Upper lobe of left lung (tissue), 6 donors: Measurements from ENCODE around the gene SUSD3. TPM values are rescaled to one million over a fixed set of nuclear protein-coding genes. Genes with fewer than 3 reads are reported as not detected.

Source experiments
- ATAC-seq, 2 donors: fragments of 200-7000 bp; cut with Tn5 transposase; one replicate each; pipeline ENCODE4 v1.9.1; 2022; ENCODE audit warnings: mild to moderate bottlenecking in 2 of 2, moderate library complexity in 2 of 2; ENCODE audit not compliant: low FRiP score in 2 of 2
- DNase-seq, 2 donors: peaks; one replicate each; pipeline ENCODE4 v3.0.0-alpha.2; 2019 to 2020
- H3K27ac ChIP-seq, 4 donors: fragments of 200-600 bp; sonication (generic); one replicate each; pipeline ENCODE4 v1.5.1; 2016 to 2019
- H3K27me3 ChIP-seq, 4 donors: fragments of 200-600 bp; sonication (generic); one replicate each; pipeline ENCODE4 v1.5.1; 2017 to 2019
- H3K36me3 ChIP-seq, 4 donors: fragments of 200-600 bp; sonication (generic); one replicate each; pipeline ENCODE4 v1.5.1; 2016 to 2019
- H3K4me1 ChIP-seq, 4 donors: fragments of 200-600 bp; sonication (generic); one replicate each; pipeline ENCODE4 v1.5.1; 2018 to 2019
- H3K4me3 ChIP-seq, 4 donors: fragments of 200-600 bp; sonication (generic); one replicate each; pipeline ENCODE4 v1.5.1; 2017 to 2019; ENCODE audit warnings: mild to moderate bottlenecking in 2 of 4, moderate library complexity in 1 of 4
- H3K9me3 ChIP-seq, 4 donors: fragments of 200-600 bp; sonication (generic); one replicate each; pipeline ENCODE4 v1.5.1; 2018 to 2019
- EP300 ChIP-seq, 4 donors: sonication (generic); formaldehyde crosslinking; IDR thresholded peaks; one replicate each; pipeline ENCODE4 v1.5.1; 2017; ENCODE audit warnings: antibody characterized with exemption in 4 of 4, control low read depth in 2 of 4
- POLR2A ChIP-seq, 4 donors: fragments of 450-650 bp; IDR thresholded peaks; one replicate each; pipeline ENCODE4 v1.5.1; 2016 to 2017; ENCODE audit warnings: antibody characterized with exemption in 4 of 4, mild to moderate bottlenecking in 2 of 4
- POLR2AphosphoS5 ChIP-seq, 2 donors: sonication (generic); formaldehyde crosslinking; IDR thresholded peaks; one replicate each; pipeline ENCODE4 v1.5.1; 2017; ENCODE audit warnings: antibody characterized with exemption in 2 of 2
- WGBS, 2 donors: methylation state at CpG; one replicate each; pipeline ENCODE4 v1.1.5; 2017 to 2018; 5-methylcytosine and 5-hydroxymethylcytosine counted together
- total RNA-seq, 6 donors: library from RNA; depleted of rRNA in 4 of 6; stranded (reverse); fragments of >200 nt in 4 of 6; gene quantifications; one replicate each; pipeline versions ENCODE4 v1.1.0 to v1.2.1, GENCODE V29; 2016 to 2021
- TF ChIP-seq, protein P1 (sequence below), 6 experiments: fragments of 450-650 bp in 4 of 6; fragments of 200-600 bp in 2 of 6; sonication (generic) in 2 of 6; IDR thresholded peaks; one replicate each; pipeline ENCODE4 v1.5.1; 2016 to 2019; ENCODE audit warnings: antibody characterized with exemption in 6 of 6
- donor health status: DM: no; HTN: no; CAD: no; lungs with moderate emphysema.
- donor health status: DM: no; HTN: yes; CAD: no; lungs with severe emphysema.

The SUSD3 gene
- total RNA-seq, 6 donors from 2014 or later = 3.9 to 17.8 (median 5.2) TPM

DNA sequence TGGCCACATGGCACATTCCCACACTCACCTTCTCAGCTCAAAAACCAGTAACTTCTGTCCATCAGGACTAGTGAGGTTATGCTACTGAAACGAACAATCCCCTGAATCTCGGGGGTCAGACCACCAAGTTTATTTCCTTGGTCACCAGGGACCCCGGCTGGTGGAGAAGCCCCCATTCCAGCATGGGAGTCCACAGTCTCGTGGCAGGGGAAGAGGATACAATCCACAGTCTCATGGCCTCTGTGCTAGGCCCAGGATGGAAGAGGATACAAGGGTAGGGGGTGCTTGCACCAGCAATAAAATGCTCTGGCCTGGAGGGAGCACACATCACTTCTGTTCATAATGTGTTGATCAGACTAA, 30.1 kb downstream of the SUSD3 start:
- no peak for TF ChIP-seq POLR2AphosphoS5 (IDR thresholded peaks at IDR 0.05)
- TF ChIP-seq POLR2A (IDR thresholded peaks at IDR 0.05) = no peak
- TF ChIP-seq EP300 (IDR thresholded peaks at IDR 0.05) = no peak
- H3K27me3 ChIP-seq = no peaks in the 10 kb centered on the region
- peaks cover 0 to 9% (median 0%) of the 10 kb centered on the region in 4 donors for H3K9me3 ChIP-seq
- WGBS, 2 donors = 91 to 92% methylated on average over 4 of the region's 4 CpGs
- no peaks in the 10 kb centered on the region for H3K36me3 ChIP-seq
- no peak overlapping the region for H3K27ac ChIP-seq
- H3K4me3 ChIP-seq = no peak overlapping the region
- H3K4me1 ChIP-seq = peaks cover 5 to 20% (median 16%) of the 10 kb centered on the region in 4 donors
- DNase-seq = no peak
- ATAC-seq = no peak

DNA sequence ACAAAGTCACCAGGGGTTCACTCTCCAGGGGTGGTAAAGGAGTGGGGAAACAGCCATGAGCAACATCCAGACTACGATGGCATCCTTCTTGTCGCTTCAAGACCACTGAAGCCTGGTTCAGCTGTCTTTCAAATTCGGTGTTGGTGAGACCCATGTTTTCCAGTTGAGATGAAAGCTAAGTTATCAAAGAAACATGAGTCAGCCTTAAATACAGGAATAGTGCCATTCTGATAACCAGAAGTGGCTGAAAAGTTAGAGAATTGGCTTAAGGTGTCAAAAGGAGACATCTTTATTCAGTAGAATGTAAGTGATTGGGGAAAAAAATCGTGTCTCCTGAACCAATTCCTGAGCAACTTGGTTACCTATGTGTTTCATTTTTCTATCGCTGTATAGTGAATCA, 30.5 kb downstream of the SUSD3 start:
- no peak for ATAC-seq
- H3K9me3 ChIP-seq = peaks cover 0 to 9% (median 0%) of the 10 kb centered on the region in 4 donors
- no peak for TF ChIP-seq POLR2A (IDR thresholded peaks at IDR 0.05)
- no peak for TF ChIP-seq POLR2AphosphoS5 (IDR thresholded peaks at IDR 0.05)
- TF ChIP-seq, protein P1, sequence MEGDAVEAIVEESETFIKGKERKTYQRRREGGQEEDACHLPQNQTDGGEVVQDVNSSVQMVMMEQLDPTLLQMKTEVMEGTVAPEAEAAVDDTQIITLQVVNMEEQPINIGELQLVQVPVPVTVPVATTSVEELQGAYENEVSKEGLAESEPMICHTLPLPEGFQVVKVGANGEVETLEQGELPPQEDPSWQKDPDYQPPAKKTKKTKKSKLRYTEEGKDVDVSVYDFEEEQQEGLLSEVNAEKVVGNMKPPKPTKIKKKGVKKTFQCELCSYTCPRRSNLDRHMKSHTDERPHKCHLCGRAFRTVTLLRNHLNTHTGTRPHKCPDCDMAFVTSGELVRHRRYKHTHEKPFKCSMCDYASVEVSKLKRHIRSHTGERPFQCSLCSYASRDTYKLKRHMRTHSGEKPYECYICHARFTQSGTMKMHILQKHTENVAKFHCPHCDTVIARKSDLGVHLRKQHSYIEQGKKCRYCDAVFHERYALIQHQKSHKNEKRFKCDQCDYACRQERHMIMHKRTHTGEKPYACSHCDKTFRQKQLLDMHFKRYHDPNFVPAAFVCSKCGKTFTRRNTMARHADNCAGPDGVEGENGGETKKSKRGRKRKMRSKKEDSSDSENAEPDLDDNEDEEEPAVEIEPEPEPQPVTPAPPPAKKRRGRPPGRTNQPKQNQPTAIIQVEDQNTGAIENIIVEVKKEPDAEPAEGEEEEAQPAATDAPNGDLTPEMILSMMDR (IDR thresholded peaks at IDR 0.05) = no peak
- TF ChIP-seq EP300 (IDR thresholded peaks at IDR 0.05) = no peak
- H3K4me3 ChIP-seq = no peak overlapping the region
- WGBS, 2 donors = 90 to 96% methylated on average over 5 of the region's 5 CpGs
- H3K4me1 ChIP-seq = peaks cover 9 to 20% (median 16%) of the 10 kb centered on the region in 4 donors
- no peak overlapping the region for H3K27ac ChIP-seq
- no peaks in the 10 kb centered on the region for H3K27me3 ChIP-seq
- DNase-seq = no peak
- no peaks in the 10 kb centered on the region for H3K36me3 ChIP-seq

DNA sequence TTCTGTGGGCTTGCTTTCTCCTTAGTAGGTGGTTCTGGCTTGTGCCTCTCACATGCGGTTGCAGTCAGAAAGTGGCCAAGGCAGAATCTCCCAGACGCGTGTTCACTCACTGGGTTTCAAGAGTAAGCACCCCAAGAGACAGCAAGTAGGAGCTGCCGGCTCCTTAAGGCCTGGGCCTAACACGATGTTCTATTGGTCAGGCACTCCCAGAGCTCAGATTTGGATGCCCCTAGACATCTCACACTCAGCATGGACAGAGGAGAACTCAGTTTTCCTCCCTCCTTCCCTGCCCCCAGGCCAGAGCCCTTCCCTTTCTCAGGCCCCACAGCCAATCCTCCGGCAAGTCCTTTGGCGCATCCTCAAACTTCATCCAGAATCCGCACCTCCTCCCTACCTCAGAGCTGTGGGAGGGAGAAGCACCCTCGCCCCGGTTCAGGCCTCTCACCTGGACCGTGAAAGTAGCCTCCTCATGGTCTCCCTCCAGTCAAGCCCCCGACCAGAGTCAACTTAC, 31.0 kb downstream of the SUSD3 start:
- Histone ChIP-seq H3K36me3 (no peaks in the 10 kb centered on the region), H3K27ac (no peak overlapping the region), H3K4me3 (no peak overlapping the region), H3K4me1 (peaks cover 13 to 23% (median 20%) of the 10 kb centered on the region in 4 donors), H3K9me3 (peaks cover 0 to 9% (median 0%) of the 10 kb centered on the region in 4 donors), H3K27me3 (no peaks in the 10 kb centered on the region)
- DNase-seq (peak in 1 of 2 donors; percentile 16), ATAC-seq (no peak)
- TF ChIP-seq EP300 (IDR thresholded peaks at IDR 0.05) (no peak), POLR2AphosphoS5 (IDR thresholded peaks at IDR 0.05) (no peak), POLR2A (IDR thresholded peaks at IDR 0.05) (no peak)
- TF ChIP-seq, protein P1 (IDR thresholded peaks at IDR 0.05) = no peak
- WGBS, 2 donors = 91 to 96% methylated on average over 9 to 12 of the region's 12 CpGs

DNA sequence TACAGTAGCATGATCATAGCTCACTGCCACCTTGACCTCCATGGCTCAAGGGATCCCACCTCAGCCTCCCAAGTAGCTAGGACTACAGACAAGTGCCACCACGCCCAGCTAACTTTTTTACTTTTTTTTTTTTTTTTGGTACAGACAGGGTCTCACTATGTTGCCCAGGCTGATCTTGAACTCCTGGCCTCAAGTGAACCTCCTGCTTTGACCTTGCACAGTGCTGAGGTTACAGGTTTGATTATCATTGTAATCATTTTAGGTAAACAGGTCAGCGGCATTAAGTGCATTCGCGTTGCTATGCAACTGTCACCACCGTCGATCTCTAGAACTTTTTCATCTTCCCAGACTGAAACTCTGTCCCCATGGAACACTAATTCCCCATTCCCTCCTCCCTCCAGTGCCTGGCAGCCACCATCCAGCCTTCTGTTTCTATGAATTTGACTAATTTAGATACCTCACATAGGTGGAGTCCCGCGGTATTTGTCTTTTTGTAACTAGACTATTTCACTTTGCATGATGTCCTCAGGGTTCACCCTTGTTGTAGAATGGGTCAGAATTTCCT, 31.7 kb downstream of the SUSD3 start:
- DNase-seq (no peak), ATAC-seq (no peak)
- Histone ChIP-seq H3K4me1 (peaks cover 19 to 30% (median 26%) of the 10 kb centered on the region in 4 donors), H3K36me3 (no peaks in the 10 kb centered on the region), H3K27ac (no peak overlapping the region), H3K4me3 (no peak overlapping the region), H3K27me3 (no peaks in the 10 kb centered on the region), H3K9me3 (peaks cover 0 to 9% (median 0%) of the 10 kb centered on the region in 4 donors)
- no peak for TF ChIP-seq POLR2A (IDR thresholded peaks at IDR 0.05)
- TF ChIP-seq, protein P1 (IDR thresholded peaks at IDR 0.05) = no peak
- no peak for TF ChIP-seq EP300 (IDR thresholded peaks at IDR 0.05)
- no peak for TF ChIP-seq POLR2AphosphoS5 (IDR thresholded peaks at IDR 0.05)
- WGBS, 2 donors = 88 to 93% methylated on average over 8 of the region's 8 CpGs

DNA sequence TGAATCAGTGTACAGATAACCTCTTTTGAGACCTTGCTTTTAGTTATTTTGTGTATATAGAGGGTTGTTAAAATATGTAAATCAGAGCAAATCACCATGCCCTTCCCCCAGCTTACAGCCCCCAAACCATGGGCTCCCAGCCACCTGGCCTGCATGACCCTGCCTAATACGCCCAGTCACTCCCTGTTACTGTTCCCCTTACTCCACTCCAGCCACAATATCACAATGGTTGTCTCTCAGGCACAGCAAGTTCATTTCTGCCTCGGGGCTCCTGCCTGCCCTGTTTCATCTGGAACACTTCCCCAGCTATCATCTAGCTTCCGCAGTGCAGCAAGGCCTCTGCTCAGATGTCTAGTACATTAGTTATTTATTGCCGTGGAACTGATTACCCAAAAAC, 32.6 kb downstream of the SUSD3 start:
- no peaks in the 10 kb centered on the region for H3K36me3 ChIP-seq
- H3K27me3 ChIP-seq = no peaks in the 10 kb centered on the region
- 93 to 96% methylated on average over 4 of the region's 4 CpGs for WGBS, 2 donors
- H3K4me1 ChIP-seq = peaks cover 20 to 29% (median 26%) of the 10 kb centered on the region in 4 donors
- ATAC-seq (no peak), DNase-seq (no peak)
- TF ChIP-seq, protein P1 (IDR thresholded peaks at IDR 0.05) = no peak
- no peak for TF ChIP-seq POLR2AphosphoS5 (IDR thresholded peaks at IDR 0.05)
- no peak for TF ChIP-seq POLR2A (IDR thresholded peaks at IDR 0.05)
- no peak for TF ChIP-seq EP300 (IDR thresholded peaks at IDR 0.05)
- H3K27ac ChIP-seq = no peak overlapping the region
- no peak overlapping the region for H3K4me3 ChIP-seq
- H3K9me3 ChIP-seq = peaks cover 0 to 9% (median 0%) of the 10 kb centered on the region in 4 donors
